Astrocyte (in vitro differentiated cells and primary cell): ENCODE measurements around the gene ABCC11. TPM values are rescaled to one million over a fixed set of nuclear protein-coding genes. Genes with fewer than 3 reads are reported as not detected.

Experiments used
- DNase-seq: peaks from one replicate; pipeline ENCODE4 v3.0.0-alpha.2; 2010; ENCODE audit warnings: low read depth
- FAIRE-seq: peaks from 2 replicates; lab custom pipeline; 2011; peaks lifted over from hg19 to GRCh38; lab: Jason Lieb, UNC
- H2AFZ ChIP-seq: 2 replicates; pipeline ENCODE4 v1.6.0; 2012; ENCODE audit warnings: low read depth, low read length, inconsistent platforms
- H3K27ac ChIP-seq: 2 replicates; pipeline ENCODE4 v1.5.1; 2011; ENCODE audit warnings: low read depth, low read length, inconsistent platforms
- H3K27me3 ChIP-seq: 2 replicates; pipeline ENCODE4 v1.6.0; 2011; ENCODE audit warnings: low read length, inconsistent platforms; ENCODE audit not compliant: insufficient read depth
- H3K36me3 ChIP-seq: 2 replicates; pipeline ENCODE4 v1.5.1; 2011; ENCODE audit warnings: low read length, inconsistent platforms; ENCODE audit not compliant: insufficient read depth
- H3K4me1 ChIP-seq: 2 replicates; pipeline ENCODE4 v1.5.1; 2011; ENCODE audit warnings: low read length, inconsistent platforms; ENCODE audit not compliant: insufficient read depth
- H3K4me2 ChIP-seq: 2 replicates; pipeline ENCODE4 v1.6.0; 2012; ENCODE audit warnings: low read length, inconsistent platforms
- H3K4me3 ChIP-seq: 2 replicates; pipeline ENCODE4 v1.5.1; 2011; ENCODE audit warnings: low read depth, mild to moderate bottlenecking, low read length, inconsistent platforms; ENCODE audit not compliant: insufficient read depth
- H3K79me2 ChIP-seq: 2 replicates; pipeline ENCODE4 v1.6.0; 2012; ENCODE audit warnings: mild to moderate bottlenecking, low read length, inconsistent platforms; ENCODE audit not compliant: insufficient read depth
- H3K9ac ChIP-seq: 2 replicates; pipeline ENCODE4 v1.6.0; 2012; ENCODE audit warnings: mild to moderate bottlenecking, low read length, inconsistent platforms
- H3K9me3 ChIP-seq: 2 replicates; pipeline ENCODE4 v1.5.1; 2012; ENCODE audit warnings: low read depth, mild to moderate bottlenecking, low read length, inconsistent platforms; ENCODE audit not compliant: insufficient read depth
- H4K20me1 ChIP-seq: 2 replicates; pipeline ENCODE4 v1.6.0; 2012; ENCODE audit warnings: low read length, inconsistent platforms; ENCODE audit not compliant: insufficient read depth
- H3K27ac Mint-ChIP-seq: one replicate; pipeline ENCODE4 v1.8.0; 2021; ENCODE audit warnings: mild to moderate bottlenecking, mixed read lengths; ENCODE audit not compliant: unreplicated experiment
- H3K27me3 Mint-ChIP-seq: one replicate; pipeline ENCODE4 v1.8.0; 2021; ENCODE audit warnings: low read depth, mixed read lengths; ENCODE audit not compliant: unreplicated experiment
- H3K36me3 Mint-ChIP-seq: one replicate; pipeline ENCODE4 v1.8.0; 2021; ENCODE audit warnings: low read depth, mixed read lengths; ENCODE audit not compliant: unreplicated experiment
- H3K4me1 Mint-ChIP-seq: one replicate; pipeline ENCODE4 v1.8.0; 2021; ENCODE audit warnings: low read depth, mixed read lengths; ENCODE audit not compliant: unreplicated experiment
- H3K4me3 Mint-ChIP-seq: one replicate; pipeline ENCODE4 v1.8.0; 2021; ENCODE audit warnings: mild to moderate bottlenecking, moderate library complexity, mixed read lengths; ENCODE audit not compliant: unreplicated experiment
- H3K9me3 Mint-ChIP-seq: one replicate; pipeline ENCODE4 v1.8.0; 2021; ENCODE audit warnings: mild to moderate bottlenecking, mixed read lengths; ENCODE audit not compliant: unreplicated experiment
- EZH2 ChIP-seq: IDR thresholded peaks from 2 replicates; pipeline ENCODE4 v1.6.1; 2012; ENCODE audit warnings: mild to moderate bottlenecking, low read length, inconsistent platforms; ENCODE audit not compliant: insufficient read depth
- total RNA-seq: library from RNA; stranded (reverse); gene quantifications from 2 replicates; pipeline ENCODE4 v1.2.1, GENCODE V29; 2021
- TF ChIP-seq, protein P1 (sequence below): IDR thresholded peaks from 2 replicates; pipeline ENCODE4 v1.5.1; 2011; ENCODE audit warnings: low read depth, mild to moderate bottlenecking, inconsistent platforms, low read length, moderate library complexity; ENCODE audit not compliant: insufficient read depth

The ABCC11 gene
- total RNA-seq, 1 donor from 2014 or later = 0.32 TPM

DNA sequence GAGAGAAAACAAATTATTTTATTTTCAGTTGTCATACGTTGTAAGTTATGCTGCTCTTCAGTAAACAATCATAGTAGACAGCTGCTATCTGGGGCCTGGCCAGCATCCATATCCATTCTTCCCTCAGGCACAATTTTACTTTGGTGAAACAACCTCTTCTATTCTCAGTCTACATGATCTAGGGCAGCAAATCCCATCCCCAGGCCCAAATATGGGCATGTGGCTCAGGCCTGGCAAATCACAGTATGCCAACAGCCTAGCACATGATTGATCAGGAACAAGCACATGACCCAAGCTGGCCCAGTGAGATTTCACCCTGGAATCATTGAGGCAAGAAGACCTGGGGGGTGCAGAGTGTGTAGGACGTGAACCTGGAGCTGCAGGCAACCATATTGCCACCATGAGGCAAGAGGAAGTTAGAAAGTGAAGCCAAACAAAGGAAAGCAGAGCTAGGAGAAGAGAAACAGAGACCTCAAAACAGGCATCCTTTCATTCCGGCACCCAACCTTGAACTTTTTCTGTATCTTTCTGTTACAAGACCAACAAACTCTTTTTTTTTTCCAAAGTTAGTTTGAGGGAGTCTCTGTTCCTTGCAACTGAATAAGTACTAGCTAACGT lies 81.3 kb downstream of the ABCC11 start:
- Mint-ChIP-seq H3K4me3 (no peak overlapping the region), H3K36me3 (no peaks in the 10 kb centered on the region), H3K4me1 (peaks cover 4% of the 10 kb centered on the region), H3K27ac (no peak overlapping the region), H3K27me3 (peaks cover 9% of the 10 kb centered on the region), H3K9me3 (no peaks in the 10 kb centered on the region)
- DNase-seq (no peak), FAIRE-seq (no peak)
- H3K4me1 ChIP-seq = no peaks in the 10 kb centered on the region
- no peaks in the 10 kb centered on the region for H4K20me1 ChIP-seq
- H3K4me3 ChIP-seq = no peak overlapping the region
- H3K27ac ChIP-seq = no peak overlapping the region
- TF ChIP-seq EZH2 = no peak
- H3K79me2 ChIP-seq = no peaks in the 10 kb centered on the region
- H3K9me3 ChIP-seq = no peaks in the 10 kb centered on the region
- H2AFZ ChIP-seq = no peak overlapping the region
- no peaks in the 10 kb centered on the region for H3K27me3 ChIP-seq
- H3K36me3 ChIP-seq = no peaks in the 10 kb centered on the region
- H3K9ac ChIP-seq = no peak overlapping the region
- no peak overlapping the region for H3K4me2 ChIP-seq

DNA sequence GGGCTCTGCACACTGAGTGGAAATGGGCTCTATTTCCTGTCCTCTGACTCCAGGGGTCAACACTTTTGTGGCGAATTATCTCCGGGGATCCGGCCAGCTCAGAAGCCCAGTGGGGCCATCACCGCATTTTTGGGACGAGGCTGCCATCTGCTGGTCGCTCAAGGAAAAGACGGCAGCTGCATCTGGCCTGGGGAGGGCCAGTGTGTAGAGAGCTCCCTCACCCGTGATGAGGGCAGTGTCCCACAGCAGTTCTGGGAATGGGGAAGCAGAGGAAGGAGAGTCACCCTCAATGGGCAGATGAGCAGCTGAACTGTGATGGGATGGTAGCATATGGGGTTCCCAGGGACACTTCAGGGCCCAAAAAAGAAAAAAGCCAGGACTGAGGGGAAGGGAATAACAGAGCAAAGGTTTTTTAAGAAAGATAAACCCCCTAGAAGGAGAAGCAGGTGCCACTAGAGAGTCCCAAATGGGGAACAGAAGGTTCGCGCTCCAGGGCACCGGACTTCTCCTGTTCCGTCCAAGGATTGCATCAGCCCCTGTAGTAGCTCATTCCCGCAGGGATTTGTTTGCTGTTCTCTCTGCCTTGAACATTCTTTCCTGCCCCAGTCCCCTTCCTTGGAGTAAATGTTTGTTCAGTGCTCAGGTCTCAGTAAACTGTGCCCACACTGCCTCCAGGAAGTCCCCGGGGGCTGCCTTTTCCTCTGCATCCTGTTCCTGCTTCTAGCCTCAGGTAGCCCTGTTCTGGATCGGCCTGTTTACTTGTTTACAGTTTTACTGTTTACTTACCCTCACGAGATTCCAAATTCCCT lies 82.2 kb downstream of the ABCC11 start:
- H3K27ac Mint-ChIP-seq = peak overlapping the region; percentile 75
- DNase-seq = peak; percentile 25
- no peak for TF ChIP-seq EZH2
- TF ChIP-seq, protein P1, sequence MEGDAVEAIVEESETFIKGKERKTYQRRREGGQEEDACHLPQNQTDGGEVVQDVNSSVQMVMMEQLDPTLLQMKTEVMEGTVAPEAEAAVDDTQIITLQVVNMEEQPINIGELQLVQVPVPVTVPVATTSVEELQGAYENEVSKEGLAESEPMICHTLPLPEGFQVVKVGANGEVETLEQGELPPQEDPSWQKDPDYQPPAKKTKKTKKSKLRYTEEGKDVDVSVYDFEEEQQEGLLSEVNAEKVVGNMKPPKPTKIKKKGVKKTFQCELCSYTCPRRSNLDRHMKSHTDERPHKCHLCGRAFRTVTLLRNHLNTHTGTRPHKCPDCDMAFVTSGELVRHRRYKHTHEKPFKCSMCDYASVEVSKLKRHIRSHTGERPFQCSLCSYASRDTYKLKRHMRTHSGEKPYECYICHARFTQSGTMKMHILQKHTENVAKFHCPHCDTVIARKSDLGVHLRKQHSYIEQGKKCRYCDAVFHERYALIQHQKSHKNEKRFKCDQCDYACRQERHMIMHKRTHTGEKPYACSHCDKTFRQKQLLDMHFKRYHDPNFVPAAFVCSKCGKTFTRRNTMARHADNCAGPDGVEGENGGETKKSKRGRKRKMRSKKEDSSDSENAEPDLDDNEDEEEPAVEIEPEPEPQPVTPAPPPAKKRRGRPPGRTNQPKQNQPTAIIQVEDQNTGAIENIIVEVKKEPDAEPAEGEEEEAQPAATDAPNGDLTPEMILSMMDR = peak; percentile 77
- Histone ChIP-seq H3K4me2 (peak overlapping the region; percentile 69), H3K27me3 (no peaks in the 10 kb centered on the region), H3K9ac (no peak overlapping the region), H3K27ac (no peak overlapping the region), H4K20me1 (no peaks in the 10 kb centered on the region), H3K36me3 (no peaks in the 10 kb centered on the region), H3K4me1 (no peaks in the 10 kb centered on the region), H3K9me3 (no peaks in the 10 kb centered on the region), H3K79me2 (no peaks in the 10 kb centered on the region), H3K4me3 (no peak overlapping the region), H2AFZ (peak overlapping the region; percentile 71)
- no peaks in the 10 kb centered on the region for H3K36me3 Mint-ChIP-seq
- no peak overlapping the region for H3K4me3 Mint-ChIP-seq
- peaks cover 9% of the 10 kb centered on the region for H3K27me3 Mint-ChIP-seq
- FAIRE-seq = no peak
- H3K9me3 Mint-ChIP-seq = no peaks in the 10 kb centered on the region
- peaks cover 4% of the 10 kb centered on the region for H3K4me1 Mint-ChIP-seq

DNA sequence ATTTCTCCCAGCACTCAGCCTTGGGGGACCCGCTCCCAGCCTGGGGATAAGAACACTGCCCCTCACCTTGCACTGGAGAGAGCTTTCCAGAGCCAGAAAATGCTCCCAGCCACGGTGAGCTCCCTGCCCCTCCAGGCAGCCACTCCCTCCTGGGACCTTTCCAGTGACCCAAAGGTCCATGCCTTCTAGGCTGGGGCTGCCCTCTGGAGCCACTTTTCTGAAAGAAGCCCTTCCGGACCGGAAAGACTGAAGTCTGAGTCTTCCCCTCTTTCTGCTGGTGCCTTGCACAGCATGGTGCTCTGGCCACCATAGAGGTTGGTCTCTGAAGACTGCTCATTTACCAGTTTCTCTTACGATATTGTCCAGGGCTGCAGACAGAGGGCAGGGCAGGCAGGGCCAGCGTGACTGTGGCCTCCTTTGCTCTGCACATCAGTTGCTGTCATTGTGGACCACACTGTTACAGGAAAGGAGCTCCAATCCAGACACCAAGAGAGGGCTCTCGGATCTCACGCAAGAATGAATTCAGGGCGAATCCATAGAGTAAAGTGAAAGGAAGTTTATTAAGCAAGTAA lies 84.4 kb downstream of the ABCC11 start:
- Histone ChIP-seq H3K27ac (no peak overlapping the region), H3K36me3 (no peaks in the 10 kb centered on the region), H3K4me3 (no peak overlapping the region), H3K9me3 (no peaks in the 10 kb centered on the region), H3K4me2 (no peak overlapping the region), H3K27me3 (no peaks in the 10 kb centered on the region), H4K20me1 (no peaks in the 10 kb centered on the region), H3K9ac (no peak overlapping the region), H3K79me2 (no peaks in the 10 kb centered on the region), H2AFZ (no peak overlapping the region), H3K4me1 (peaks cover 9% of the 10 kb centered on the region)
- Mint-ChIP-seq H3K9me3 (peaks cover 3% of the 10 kb centered on the region), H3K4me3 (no peak overlapping the region), H3K27me3 (peaks cover 10% of the 10 kb centered on the region), H3K27ac (no peak overlapping the region), H3K4me1 (peaks cover 11% of the 10 kb centered on the region), H3K36me3 (no peaks in the 10 kb centered on the region)
- no peak for FAIRE-seq
- no peak for DNase-seq
- TF ChIP-seq EZH2 = no peak
- TF ChIP-seq, protein P1 = no peak
